ENCODE data around the gene GAPT.

Gene GAPT

DNA sequence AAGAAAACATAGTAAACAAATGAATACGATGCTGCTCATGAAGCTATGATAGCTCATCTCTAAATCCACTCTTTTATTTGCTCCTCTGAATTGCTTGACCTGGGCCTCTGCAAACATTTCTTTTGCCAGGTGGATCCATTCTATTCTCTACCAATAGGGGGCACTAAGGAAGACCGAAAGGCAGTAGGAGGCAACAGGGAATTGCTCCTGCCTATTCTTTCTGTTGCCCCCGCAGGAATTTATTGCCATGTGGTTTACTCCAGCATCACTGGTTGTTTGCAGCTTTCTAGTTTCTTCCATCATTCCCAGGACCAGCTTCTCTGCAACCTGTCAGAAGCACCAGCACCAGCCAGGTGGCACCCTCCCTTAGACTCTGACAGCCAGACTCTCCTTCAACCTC is 5.3 kb downstream of the GAPT start:
- TF ChIP-seq, protein P1, sequence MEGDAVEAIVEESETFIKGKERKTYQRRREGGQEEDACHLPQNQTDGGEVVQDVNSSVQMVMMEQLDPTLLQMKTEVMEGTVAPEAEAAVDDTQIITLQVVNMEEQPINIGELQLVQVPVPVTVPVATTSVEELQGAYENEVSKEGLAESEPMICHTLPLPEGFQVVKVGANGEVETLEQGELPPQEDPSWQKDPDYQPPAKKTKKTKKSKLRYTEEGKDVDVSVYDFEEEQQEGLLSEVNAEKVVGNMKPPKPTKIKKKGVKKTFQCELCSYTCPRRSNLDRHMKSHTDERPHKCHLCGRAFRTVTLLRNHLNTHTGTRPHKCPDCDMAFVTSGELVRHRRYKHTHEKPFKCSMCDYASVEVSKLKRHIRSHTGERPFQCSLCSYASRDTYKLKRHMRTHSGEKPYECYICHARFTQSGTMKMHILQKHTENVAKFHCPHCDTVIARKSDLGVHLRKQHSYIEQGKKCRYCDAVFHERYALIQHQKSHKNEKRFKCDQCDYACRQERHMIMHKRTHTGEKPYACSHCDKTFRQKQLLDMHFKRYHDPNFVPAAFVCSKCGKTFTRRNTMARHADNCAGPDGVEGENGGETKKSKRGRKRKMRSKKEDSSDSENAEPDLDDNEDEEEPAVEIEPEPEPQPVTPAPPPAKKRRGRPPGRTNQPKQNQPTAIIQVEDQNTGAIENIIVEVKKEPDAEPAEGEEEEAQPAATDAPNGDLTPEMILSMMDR (conservative IDR thresholded peaks at IDR 0.05): peak; percentile 59
- TF ChIP-seq ZFX (IDR thresholded peaks at IDR 0.05): no peak
- no peak overlapping the region for H3K27ac ChIP-seq

DNA sequence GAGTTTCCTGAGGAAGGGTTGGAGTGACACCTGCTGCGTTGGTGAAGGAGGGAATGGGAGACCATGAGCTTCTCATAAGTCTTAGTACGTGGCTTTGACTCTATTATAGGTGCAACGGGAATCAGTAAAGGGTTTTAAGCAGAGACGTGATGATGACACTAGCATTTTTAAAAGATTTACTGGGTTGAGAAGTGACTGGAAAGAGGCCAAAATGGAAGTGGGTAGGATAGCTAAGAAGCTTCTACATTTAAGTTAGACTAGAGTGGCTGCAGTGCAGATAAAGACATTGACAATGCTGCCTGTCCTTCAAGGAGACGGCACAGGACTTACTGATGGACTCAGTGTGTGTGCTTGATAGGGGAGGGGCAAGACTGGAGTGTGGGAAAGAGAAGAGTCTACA is 6.2 kb downstream of the GAPT start:
- TF ChIP-seq, protein P1 (conservative IDR thresholded peaks at IDR 0.05): no peak
- no peak for TF ChIP-seq ZFX (IDR thresholded peaks at IDR 0.05)
- H3K27ac ChIP-seq: no peak overlapping the region

DNA sequence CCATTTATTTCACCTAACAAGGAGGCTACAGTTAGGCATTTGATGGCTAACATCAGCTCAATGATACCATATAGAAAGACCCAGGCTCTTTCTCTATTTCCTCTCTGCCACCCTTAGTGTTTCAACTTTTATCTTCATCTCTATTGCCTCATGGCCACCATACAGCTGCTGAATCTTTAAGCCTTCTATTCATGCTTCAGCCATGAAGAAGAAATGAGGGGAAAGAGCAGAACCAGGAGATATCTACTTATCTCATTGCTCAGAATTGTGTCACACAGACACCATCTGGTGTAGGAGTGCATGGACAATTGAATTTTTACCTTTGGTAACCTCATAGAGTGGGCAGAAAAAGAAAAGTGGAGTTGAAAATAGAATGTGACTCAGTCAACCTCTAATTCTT is 6.7 kb downstream of the GAPT start:
- TF ChIP-seq, protein P1 (conservative IDR thresholded peaks at IDR 0.05): no peak
- no peak for TF ChIP-seq ZFX (IDR thresholded peaks at IDR 0.05)
- no peak overlapping the region for H3K27ac ChIP-seq

DNA sequence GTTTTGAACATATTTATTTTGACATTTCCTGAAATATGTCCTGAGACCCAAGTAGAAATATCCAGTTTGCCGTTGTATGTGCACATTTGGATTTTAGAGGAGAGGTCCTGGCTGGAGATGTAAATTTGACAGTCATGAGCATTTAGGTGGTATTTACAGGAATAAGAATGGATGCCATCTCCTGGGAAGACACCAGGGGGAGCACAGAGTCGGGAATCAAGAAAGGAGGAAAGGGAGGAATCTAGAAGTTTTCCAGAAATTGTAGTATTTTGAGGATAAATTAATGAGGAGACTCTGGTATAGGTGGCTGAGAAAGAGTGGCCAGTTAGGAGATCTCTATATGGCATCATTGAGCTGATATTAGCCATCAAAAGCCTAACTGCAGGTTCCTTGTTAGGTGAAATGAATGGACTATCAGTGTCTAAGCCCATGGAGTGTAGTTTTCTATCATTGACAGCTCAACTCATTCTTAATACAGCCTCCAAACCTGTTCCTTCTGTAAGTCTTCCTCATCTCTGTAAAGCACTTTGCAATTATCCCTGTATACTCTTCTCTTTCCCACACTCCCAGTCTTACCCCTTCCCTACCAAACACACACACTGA is 7.2 kb downstream of the GAPT start:
- no peak overlapping the region for H3K27ac ChIP-seq
- TF ChIP-seq ZFX (IDR thresholded peaks at IDR 0.05): no peak
- TF ChIP-seq, protein P1 (conservative IDR thresholded peaks at IDR 0.05): peak; percentile 95

DNA sequence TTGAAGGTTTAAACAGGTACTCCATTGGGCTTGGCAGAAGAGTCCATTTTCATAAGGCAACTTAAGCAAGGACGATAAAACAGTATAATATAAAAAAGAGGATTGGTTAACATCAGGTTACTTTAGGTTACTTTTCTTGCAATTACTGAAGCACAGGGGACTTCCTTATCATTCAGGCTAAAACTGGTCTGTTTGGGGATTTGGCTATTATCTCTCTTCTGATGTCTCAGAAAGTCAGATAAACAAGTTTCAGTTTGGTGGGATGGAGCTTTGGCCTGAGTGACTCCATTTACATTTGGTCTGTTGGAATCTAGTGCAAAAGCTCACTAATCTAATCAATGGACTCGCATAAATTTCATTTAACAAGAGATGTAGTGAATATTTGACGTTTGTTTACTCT is 8.0 kb downstream of the GAPT start:
- no peak overlapping the region for H3K27ac ChIP-seq
- TF ChIP-seq, protein P1 (conservative IDR thresholded peaks at IDR 0.05): no peak
- no peak for TF ChIP-seq ZFX (IDR thresholded peaks at IDR 0.05)

DNA sequence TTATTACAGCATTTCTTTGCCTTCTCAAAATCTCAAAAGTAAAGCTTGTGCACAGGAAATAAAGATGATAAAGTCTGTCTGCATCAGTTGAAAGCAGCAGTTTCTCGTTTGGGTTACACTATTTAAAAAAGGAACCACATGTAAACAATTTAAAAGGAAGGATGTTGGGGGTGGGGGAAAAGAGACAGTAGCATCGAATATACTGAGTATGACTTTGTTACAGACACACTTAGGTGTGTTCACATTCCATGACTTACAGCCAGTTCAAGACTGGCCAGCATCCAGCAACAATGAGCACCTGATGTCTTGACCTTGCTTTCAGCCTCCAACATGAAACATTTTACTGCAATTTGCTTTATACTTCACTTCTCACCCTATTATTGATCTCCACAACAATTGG is 8.7 kb downstream of the GAPT start:
- TF ChIP-seq, protein P1 (conservative IDR thresholded peaks at IDR 0.05): no peak
- no peak for TF ChIP-seq ZFX (IDR thresholded peaks at IDR 0.05)
- no peak overlapping the region for H3K27ac ChIP-seq

DNA sequence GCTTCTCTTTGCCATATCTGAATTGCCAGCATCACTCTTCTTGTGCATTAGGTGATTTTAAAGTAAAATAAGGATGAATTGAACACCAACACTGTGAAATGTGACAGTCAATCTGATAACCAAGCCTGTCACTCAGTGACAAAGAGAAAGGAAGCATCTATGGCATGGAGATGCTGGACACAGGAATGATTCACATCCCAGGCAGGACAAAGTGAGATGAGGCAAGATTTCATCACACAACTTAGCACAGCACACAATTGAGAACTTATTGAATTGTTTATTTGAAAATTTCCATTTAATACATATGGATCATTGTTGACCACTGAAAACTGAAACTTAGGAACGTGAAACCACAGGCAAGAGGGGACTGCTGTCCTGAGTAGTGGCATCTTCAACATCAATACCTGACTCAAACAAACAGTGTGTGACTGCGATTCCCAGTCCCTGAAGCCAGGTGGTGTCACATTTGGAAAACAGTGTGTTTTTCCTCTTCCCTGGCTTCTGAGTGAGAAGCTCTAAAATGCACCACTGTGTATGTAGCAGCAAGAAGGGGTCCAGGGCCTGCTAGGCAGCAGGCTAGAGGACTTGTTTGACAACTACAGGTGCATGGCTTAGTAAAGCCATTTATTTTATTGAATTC is 10.7 kb downstream of the GAPT start:
- TF ChIP-seq ZFX (IDR thresholded peaks at IDR 0.05): no peak
- TF ChIP-seq, protein P1 (conservative IDR thresholded peaks at IDR 0.05): peak; percentile 26

More for the DNA sequence above, 10.7 kb downstream of the GAPT start:
- no peak overlapping the region for H3K27ac ChIP-seq
